ENCODE data around the gene RPS15. TPM values are rescaled to one million over a fixed set of nuclear protein-coding genes. Genes with fewer than 3 reads are reported as not detected.

The RPS15 gene
- total and polyA plus RNA-seq, 2 of the 13 experiments (the other 11 are each of a cell fraction or from before 2014, with no cell fraction given): 695 to 1,411 TPM

GRCh38 chr19:1421958-1422305 is 16.3 kb upstream of the RPS15 start (continued):
- TF ChIP-seq PBX2 (CRISPR knock-in tag; IDR thresholded peaks at IDR 0.05) (no peak), PCBP1 (IDR thresholded peaks at IDR 0.05; ENCODE audit: borderline replicate concordance, low read depth, low read length) (no peak), TAF15 (IDR thresholded peaks at IDR 0.05; ENCODE audit: low read depth, low read length, poor library complexity, severe bottlenecking) (peak; percentile 24), SMARCE1 (IDR thresholded peaks at IDR 0.05; ENCODE audit: borderline replicate concordance) (no peak), DBP (CRISPR knock-in tag; IDR thresholded peaks at IDR 0.05; ENCODE audit: not compliant biosample characterization) (no peak), PLRG1 (conservative IDR thresholded peaks at IDR 0.05) (no peak), ISX (CRISPR knock-in tag; conservative IDR thresholded peaks at IDR 0.05) (no peak), FOXK1 (CRISPR knock-in tag; IDR thresholded peaks at IDR 0.05; ENCODE audit: borderline replicate concordance, low read depth) (no peak), KLF15 (CRISPR knock-in tag; IDR thresholded peaks at IDR 0.05; ENCODE audit: borderline replicate concordance) (no peak), SP140L (CRISPR knock-in tag; IDR thresholded peaks at IDR 0.05; ENCODE audit: borderline replicate concordance) (no peak), THAP9 (CRISPR knock-in tag; IDR thresholded peaks at IDR 0.05; ENCODE audit: borderline replicate concordance) (no peak), TOE1 (CRISPR knock-in tag; IDR thresholded peaks at IDR 0.05) (no peak)
